Panc1 (cell line): ENCODE results near the gene MAN1A1.

Experiments
- CTCF ChIP-seq: fragments of 450-650 bp; IDR thresholded peaks from 2 replicates; pipeline ENCODE4 v1.5.1; 2017; ENCODE audit warnings: mild to moderate bottlenecking
- POLR2AphosphoS5 ChIP-seq: IDR thresholded peaks from 2 replicates; pipeline ENCODE4 v1.6.1; 2012; ENCODE audit warnings: mild to moderate bottlenecking, low read depth, low read length, moderate library complexity

GRCh38 chr6:119350202-119350951 is 816 bp upstream of the MAN1A1 start:
- no peak for TF ChIP-seq POLR2AphosphoS5
- TF ChIP-seq CTCF = no peak
